Activated T-helper 2 cell treated with anti-CD3 and anti-CD28 coated beads, Interferon-gamma antibody, Interleukin-2, Interleukin-4, amounts not matched to agents 10 μg/mL and 5 μg/mL and 100 μg/mL, durations not matched to agents 14 hours and 24 hours and 36 hours (primary cell): ENCODE data around the gene NDNF. TPM values are rescaled to one million over a fixed set of nuclear protein-coding genes. Genes with fewer than 3 reads are reported as not detected.

Source experiments
- DNase-seq: peaks from one replicate; pipeline ENCODE4 v3.0.0; 2021; ENCODE audit warnings: low spot score
- H3K27ac Mint-ChIP-seq: one replicate; pipeline ENCODE4 v1.8.0; 2021; ENCODE audit warnings: mixed read lengths
- H3K27me3 Mint-ChIP-seq: one replicate; pipeline ENCODE4 v1.8.0; 2021; ENCODE audit warnings: low read depth, mixed read lengths
- H3K36me3 Mint-ChIP-seq: one replicate; pipeline ENCODE4 v1.8.0; 2021; ENCODE audit warnings: low read depth, mixed read lengths
- H3K4me1 Mint-ChIP-seq: one replicate; pipeline ENCODE4 v1.8.0; 2021; ENCODE audit warnings: low read depth, mixed read lengths
- H3K4me3 Mint-ChIP-seq: one replicate; pipeline ENCODE4 v1.8.0; 2021; ENCODE audit warnings: low read depth, mild to moderate bottlenecking, moderate library complexity, mixed read lengths
- H3K9me3 Mint-ChIP-seq: one replicate; pipeline ENCODE4 v1.8.0; 2021; ENCODE audit warnings: mixed read lengths
- intact Hi-C: fragments of 100-400 bp; cut with micrococcal nuclease; formaldehyde crosslinking; loops from one replicate; pipeline ENCODE4 v1.15.1; 2023
- total RNA-seq: library from RNA; stranded (reverse); gene quantifications from 2 replicates; pipeline ENCODE4 v1.2.3, GENCODE V29; 2022

NDNF gene, protein sequence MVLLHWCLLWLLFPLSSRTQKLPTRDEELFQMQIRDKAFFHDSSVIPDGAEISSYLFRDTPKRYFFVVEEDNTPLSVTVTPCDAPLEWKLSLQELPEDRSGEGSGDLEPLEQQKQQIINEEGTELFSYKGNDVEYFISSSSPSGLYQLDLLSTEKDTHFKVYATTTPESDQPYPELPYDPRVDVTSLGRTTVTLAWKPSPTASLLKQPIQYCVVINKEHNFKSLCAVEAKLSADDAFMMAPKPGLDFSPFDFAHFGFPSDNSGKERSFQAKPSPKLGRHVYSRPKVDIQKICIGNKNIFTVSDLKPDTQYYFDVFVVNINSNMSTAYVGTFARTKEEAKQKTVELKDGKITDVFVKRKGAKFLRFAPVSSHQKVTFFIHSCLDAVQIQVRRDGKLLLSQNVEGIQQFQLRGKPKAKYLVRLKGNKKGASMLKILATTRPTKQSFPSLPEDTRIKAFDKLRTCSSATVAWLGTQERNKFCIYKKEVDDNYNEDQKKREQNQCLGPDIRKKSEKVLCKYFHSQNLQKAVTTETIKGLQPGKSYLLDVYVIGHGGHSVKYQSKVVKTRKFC
- 0.55 and 0.78 TPM in 2 replicates for total RNA-seq

DNA sequence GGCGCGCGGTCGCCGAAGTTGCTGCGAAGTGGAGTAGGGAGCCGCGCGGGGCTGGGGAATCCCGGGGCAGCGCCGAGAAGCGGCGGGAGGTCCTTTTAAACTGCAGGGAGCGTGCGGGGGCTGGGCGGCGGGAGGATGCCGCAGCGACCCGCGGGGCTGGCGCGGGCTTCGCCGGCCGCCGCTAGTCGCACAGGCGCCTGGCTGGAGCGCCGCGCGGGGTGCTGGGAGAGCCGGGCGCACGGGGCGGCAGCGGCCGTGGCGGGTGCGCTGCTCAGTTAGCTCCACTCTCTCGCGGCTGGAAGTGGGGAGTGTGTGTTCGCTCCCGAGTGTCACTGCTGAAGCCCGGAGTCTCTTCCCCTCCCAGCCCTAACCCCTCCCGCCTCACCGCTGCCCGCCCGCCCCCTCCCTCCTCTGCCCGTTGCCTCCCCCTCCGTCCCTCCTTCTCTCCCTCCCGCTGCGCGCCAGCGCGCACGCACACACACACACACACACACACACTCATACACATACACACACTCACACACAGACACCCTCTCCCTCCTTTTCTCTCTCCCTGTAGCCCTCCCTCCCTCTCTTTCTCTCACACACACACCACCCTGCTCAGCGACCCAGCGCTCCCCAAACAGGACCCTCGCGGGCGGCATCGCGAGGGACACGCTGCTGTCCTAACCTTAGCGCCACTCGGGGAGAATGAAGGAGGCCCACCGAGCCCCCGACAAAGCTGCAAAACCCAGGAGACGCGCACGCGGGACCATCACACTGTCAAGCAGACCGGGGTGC, at the start of gene NDNF:
NDNF (minus strand) TSS at position 312 of the 780 bp plus-strand sequence. CDS start 26,698 bp downstream, outside the sequence.
- Mint-ChIP-seq H3K9me3 (no peaks in the 10 kb centered on the region), H3K4me3 (peak within 1 kb of the TSS; percentile 78), H3K27ac (no peak within 1 kb of the TSS), H3K27me3 (peaks cover 73% of the 10 kb centered on the region), H3K36me3 (no peaks in the 10 kb centered on the region), H3K4me1 (peaks cover 18% of the 10 kb centered on the region)
- intact Hi-C loops: loop anchor here (5.0 to 10.0 kb wide), 2 partner anchors 40 to 148 kb away; partner anchors contain the start of gene PRDM5
- peak; percentile 23 for DNase-seq

DNA sequence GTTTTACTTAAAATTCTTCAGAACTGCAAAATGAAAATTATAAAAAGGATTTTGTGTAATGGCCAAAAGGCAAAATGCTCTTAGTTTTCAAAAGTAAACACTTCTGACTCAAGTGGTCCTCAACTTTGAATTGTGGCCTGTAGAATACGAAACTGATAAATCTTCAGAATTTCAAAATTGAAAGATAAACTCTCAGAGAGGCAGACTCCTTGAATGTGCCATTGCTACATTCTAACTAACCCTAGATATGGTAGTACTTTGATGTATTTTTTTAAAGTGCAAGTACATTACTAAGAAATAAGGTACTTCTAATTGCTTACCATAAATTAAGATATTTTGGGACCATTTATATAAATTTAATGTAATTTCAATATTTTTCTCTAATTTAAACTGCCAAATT, 47.4 kb upstream of the NDNF start:
- intact Hi-C loops: no loop called here
- peaks cover 8% of the 10 kb centered on the region for H3K27me3 Mint-ChIP-seq

DNA sequence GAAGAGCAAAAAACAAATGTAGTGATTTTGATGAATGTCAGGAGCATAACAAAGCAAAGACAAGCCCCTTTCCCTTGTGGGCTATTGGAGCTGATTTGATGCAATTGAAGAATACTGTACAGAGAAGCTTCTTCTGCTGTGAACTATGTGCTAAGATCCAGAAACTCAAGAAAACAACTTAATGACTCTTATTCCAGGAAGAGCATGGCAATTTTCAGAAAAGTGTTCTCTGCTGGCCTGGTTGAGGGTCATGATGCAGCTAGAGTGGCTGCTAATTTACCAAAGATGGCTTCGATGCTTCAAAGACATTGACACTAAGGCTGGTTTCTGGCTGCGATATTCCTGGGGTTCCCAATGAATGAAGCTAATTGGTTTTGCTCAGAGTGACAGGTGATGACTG, 46.0 kb upstream of the NDNF start:
- H3K4me1 Mint-ChIP-seq: peaks cover 28% of the 10 kb centered on the region
- intact Hi-C loops: no loop called here
- no peak overlapping the region for H3K27ac Mint-ChIP-seq
- H3K36me3 Mint-ChIP-seq: no peaks in the 10 kb centered on the region
- no peak for DNase-seq
- no peak overlapping the region for H3K4me3 Mint-ChIP-seq
- no peaks in the 10 kb centered on the region for H3K9me3 Mint-ChIP-seq
- peaks cover 8% of the 10 kb centered on the region for H3K27me3 Mint-ChIP-seq

More for the DNA sequence above, 47.4 kb upstream of the NDNF start:
- Mint-ChIP-seq H3K4me3 (no peak overlapping the region), H3K36me3 (no peaks in the 10 kb centered on the region), H3K27ac (no peak overlapping the region), H3K4me1 (peaks cover 17% of the 10 kb centered on the region), H3K9me3 (no peaks in the 10 kb centered on the region)
- no peak for DNase-seq

DNA sequence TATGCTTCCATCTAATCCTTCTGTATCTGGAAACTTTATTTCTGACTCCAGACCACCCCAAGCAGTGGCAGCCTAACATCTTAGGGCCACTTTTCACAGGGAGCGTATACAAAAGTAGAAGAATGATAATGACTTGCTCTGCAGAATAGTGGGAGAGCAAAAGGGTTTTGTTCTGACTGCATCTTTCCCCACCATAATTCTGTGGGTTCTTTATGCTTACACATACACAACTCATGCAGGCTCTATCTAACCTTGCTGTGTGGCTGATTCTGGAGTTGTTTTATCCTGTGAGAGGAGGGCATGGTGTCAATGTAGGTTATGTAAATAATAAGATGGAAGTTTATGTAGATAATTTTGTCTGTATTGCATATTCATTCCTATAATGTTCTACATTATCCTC, 42.4 kb upstream of the NDNF start:
- peaks cover 30% of the 10 kb centered on the region for H3K4me1 Mint-ChIP-seq
- no peak overlapping the region for H3K27ac Mint-ChIP-seq
- peaks cover 20% of the 10 kb centered on the region for H3K27me3 Mint-ChIP-seq
- no peaks in the 10 kb centered on the region for H3K9me3 Mint-ChIP-seq
- no peak for DNase-seq
- H3K36me3 Mint-ChIP-seq: no peaks in the 10 kb centered on the region
- H3K4me3 Mint-ChIP-seq: no peak overlapping the region
- intact Hi-C loops: loop anchor here (1.0 to 5.0 kb wide), 5 partner anchors 24 to 142 kb away; partner anchors contain the start of gene NDNF

DNA sequence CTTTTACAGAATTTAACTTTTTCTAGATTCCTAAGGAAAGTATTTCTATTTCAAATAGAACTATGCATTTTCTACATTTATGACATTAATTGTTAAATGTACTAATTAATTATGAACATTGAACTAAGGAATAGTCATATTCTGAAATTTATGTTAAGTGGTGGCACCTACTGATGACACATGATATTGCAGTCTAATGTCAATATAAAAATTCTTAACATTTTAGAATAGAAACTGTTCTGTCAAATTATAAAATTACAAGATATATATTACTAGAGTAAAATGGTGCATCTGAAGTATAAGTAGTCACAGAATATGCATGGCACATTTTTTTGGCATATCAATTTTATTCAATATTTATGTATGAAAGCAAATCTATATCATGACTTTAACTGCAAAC, 40.2 kb upstream of the NDNF start:
- peaks cover 19% of the 10 kb centered on the region for H3K4me1 Mint-ChIP-seq
- intact Hi-C loops: loop anchor here (2.0 to 5.0 kb wide), 4 partner anchors 40 to 194 kb away; partner anchors contain the start of genes NDNF and PRDM5
- H3K9me3 Mint-ChIP-seq: no peaks in the 10 kb centered on the region
- H3K27me3 Mint-ChIP-seq: peaks cover 32% of the 10 kb centered on the region
- no peaks in the 10 kb centered on the region for H3K36me3 Mint-ChIP-seq
- DNase-seq: no peak
- no peak overlapping the region for H3K4me3 Mint-ChIP-seq
- H3K27ac Mint-ChIP-seq: no peak overlapping the region

DNA sequence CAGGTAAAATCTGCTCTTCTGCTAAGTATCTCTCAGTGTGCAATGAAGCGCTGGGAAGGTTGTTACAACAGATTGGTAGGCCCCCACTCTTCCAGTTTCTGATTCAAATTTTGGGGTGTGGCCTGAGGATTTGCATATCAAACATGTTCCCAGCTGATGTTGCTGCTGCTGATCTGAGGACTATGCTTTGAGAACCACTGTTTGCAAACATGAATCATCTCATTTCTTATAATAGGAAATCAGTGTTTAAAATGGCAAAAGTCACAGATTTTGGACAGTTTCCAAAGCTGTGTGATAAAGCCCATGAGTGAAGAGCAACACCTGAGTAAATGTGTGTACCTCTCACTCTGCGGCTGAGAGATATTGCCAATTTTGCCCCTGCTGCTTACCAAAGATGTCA, 36.2 kb upstream of the NDNF start:
- DNase-seq: no peak
- Mint-ChIP-seq H3K4me1 (peaks cover 6% of the 10 kb centered on the region), H3K9me3 (no peaks in the 10 kb centered on the region), H3K27me3 (peaks cover 63% of the 10 kb centered on the region), H3K27ac (no peak overlapping the region), H3K36me3 (no peaks in the 10 kb centered on the region), H3K4me3 (no peak overlapping the region)
- intact Hi-C loops: no loop called here

DNA sequence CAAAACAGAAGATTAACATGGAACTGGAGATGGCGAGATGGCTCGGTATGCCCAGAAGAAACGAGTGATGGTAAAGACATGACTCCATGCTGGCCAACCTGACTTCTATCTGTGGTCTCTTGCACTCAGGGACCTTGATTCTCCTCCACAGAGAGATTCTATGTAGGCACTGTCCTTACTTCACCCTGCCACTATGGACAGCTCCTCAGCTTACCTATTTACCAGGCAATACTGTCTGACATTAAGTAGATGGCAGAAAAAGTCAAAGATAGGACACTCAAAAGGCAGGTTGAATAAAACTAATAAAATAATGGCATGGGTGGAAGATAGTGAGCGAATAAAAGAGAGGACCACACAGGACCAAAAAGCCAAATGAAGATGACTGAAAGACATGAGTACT, 35.2 kb upstream of the NDNF start:
- intact Hi-C loops: no loop called here
- no peaks in the 10 kb centered on the region for H3K36me3 Mint-ChIP-seq
- DNase-seq: no peak
- H3K27ac Mint-ChIP-seq: no peak overlapping the region
- H3K9me3 Mint-ChIP-seq: no peaks in the 10 kb centered on the region
- peaks cover 72% of the 10 kb centered on the region for H3K27me3 Mint-ChIP-seq
- H3K4me3 Mint-ChIP-seq: no peak overlapping the region
- H3K4me1 Mint-ChIP-seq: no peaks in the 10 kb centered on the region

DNA sequence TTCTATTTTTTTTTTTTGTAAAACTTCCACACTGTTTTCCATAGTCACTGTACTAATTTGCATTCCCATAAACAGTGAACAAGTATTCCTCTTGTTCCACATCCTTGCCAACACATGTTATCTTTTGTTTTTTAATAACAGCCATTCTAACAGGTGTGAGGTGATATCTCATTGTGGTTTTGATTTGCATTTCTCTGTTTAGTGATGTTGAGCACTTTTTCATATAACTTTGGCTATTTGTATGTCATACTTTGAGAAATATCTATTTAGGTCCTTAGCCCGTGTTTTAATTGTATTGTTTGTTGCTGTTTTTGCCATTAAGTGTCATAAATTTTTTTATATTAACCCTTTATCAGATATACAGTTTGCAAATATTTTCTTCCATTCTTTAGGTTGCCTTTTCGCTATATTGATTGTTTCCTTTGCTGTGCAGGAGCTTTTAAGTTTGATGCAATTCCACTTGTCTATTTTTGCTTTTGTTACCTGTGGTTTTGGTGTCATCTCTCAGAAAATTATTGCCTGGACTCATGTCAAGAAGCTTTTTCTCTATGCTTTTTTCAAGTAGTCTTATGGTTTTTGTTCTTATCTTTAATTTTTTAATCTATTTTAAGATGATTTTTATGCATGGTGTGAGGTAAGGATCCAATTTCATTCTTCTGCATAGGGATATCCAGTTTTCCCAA, 27.9 kb upstream of the NDNF start:
- Mint-ChIP-seq H3K9me3 (no peaks in the 10 kb centered on the region), H3K4me1 (no peaks in the 10 kb centered on the region), H3K4me3 (no peak overlapping the region), H3K36me3 (no peaks in the 10 kb centered on the region), H3K27me3 (peaks cover 60% of the 10 kb centered on the region), H3K27ac (no peak overlapping the region)
- no peak for DNase-seq
- intact Hi-C loops: no loop called here

DNA sequence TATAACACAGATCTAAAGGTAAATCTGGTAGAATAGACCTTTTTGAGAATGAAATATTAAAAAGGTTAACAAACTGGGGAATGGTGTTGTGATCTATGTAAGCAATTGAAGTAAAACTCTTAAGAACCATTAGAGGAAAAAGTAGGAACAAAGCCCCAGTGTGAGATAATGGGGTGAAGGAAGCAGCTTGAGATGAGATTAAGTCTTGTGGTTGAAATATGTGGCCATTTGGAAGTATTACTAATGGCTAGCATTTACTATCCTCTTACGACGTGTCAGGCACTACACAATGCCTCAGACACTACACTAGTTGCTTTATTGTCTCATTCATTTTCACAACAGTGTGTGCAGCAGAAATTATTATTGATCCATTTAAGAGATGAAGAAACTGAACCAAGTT, 25.9 kb upstream of the NDNF start:
- no peak for DNase-seq
- Mint-ChIP-seq H3K27me3 (peaks cover 48% of the 10 kb centered on the region), H3K27ac (no peak overlapping the region), H3K4me1 (no peaks in the 10 kb centered on the region), H3K36me3 (no peaks in the 10 kb centered on the region), H3K4me3 (no peak overlapping the region), H3K9me3 (no peaks in the 10 kb centered on the region)
- intact Hi-C loops: loop anchor here (5.0 kb wide), 3 partner anchors 209 to 1026 kb away; no protein-coding TSS in a partner anchor

DNA sequence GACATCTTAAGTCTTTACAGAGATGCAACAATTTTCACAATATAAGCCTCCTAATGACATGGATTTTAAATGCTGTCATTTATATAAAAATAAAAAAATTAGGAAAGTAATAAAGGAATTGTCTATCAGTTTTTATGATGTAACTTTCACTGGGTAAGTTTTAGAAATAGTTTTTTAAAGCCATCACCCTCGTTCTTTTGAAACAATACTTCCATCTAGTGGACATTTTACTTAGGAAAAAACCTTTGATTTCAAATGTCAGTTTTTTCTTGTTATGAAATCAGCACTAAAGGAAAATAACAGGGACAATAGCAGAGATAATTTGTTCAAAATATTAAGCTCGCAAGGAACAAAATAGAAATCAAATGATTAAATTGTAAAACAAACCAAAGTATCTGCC, 24.3 kb upstream of the NDNF start:
- Mint-ChIP-seq H3K27me3 (peaks cover 31% of the 10 kb centered on the region), H3K27ac (no peak overlapping the region), H3K4me3 (no peak overlapping the region), H3K4me1 (no peaks in the 10 kb centered on the region), H3K36me3 (no peaks in the 10 kb centered on the region), H3K9me3 (no peaks in the 10 kb centered on the region)
- no peak for DNase-seq
- intact Hi-C loops: loop anchor here (1.0 to 5.0 kb wide), 4 partner anchors 211 to 1024 kb away; no protein-coding TSS in a partner anchor

DNA sequence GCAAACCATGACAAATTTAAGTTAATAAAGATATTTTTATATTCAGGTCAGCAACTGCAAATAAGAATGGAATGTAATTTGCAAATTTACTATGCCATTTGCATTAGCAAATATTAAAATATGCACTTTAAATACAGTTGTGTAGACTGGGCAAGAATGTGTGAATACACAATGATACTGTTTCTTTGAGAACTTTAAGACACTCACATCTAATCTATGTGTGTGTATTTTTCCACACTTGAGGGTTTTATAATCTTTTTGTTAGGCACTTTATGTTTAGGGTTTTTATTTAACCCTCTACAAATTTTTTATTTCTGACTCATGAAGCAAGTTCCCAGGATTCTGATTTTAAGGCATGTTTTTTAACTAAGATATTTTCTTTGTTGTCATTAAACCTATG, 23.9 kb upstream of the NDNF start:
- intact Hi-C loops: loop anchor here (1.0 to 5.0 kb wide), 4 partner anchors 211 to 1024 kb away; no protein-coding TSS in a partner anchor
- H3K27me3 Mint-ChIP-seq: peaks cover 28% of the 10 kb centered on the region
- H3K9me3 Mint-ChIP-seq: no peaks in the 10 kb centered on the region
- no peak for DNase-seq
- H3K27ac Mint-ChIP-seq: no peak overlapping the region
- H3K4me3 Mint-ChIP-seq: no peak overlapping the region
- no peaks in the 10 kb centered on the region for H3K36me3 Mint-ChIP-seq
- no peaks in the 10 kb centered on the region for H3K4me1 Mint-ChIP-seq

DNA sequence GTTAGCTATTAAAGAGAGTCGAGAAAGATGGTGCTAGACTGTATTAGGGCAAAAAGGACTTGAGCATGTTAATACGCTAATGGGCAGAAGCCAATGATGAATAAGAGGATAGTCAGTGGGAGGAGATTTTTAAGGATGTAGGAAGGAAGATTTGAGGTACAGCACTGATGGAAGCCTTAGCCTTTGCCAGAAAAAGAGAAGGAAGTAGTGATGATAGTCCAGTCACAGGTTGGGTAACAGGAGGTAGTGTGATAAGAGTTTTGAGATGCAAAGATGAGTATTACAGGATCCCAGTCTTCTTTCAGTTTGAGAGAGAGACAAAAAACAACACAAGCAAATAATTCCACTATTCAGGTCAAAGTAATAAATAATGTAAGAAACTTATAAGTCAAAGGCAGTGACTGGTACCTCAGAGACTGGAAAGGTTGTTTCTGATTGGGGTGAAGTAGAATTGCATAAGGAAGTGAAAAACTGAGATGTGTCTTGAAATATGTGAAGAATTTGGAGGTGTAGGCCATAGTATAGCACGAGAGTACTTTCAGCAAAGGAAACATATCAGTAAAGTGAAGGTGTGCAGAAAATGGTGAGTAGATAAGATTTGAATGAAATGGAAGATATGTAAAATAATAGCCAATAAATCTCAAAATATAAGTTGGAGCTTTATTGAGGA, 22.1 kb upstream of the NDNF start:
- no peak overlapping the region for H3K27ac Mint-ChIP-seq
- no peaks in the 10 kb centered on the region for H3K36me3 Mint-ChIP-seq
- intact Hi-C loops: no loop called here
- H3K9me3 Mint-ChIP-seq: no peaks in the 10 kb centered on the region
- no peak for DNase-seq
- no peaks in the 10 kb centered on the region for H3K4me1 Mint-ChIP-seq
- H3K4me3 Mint-ChIP-seq: no peak overlapping the region
- peaks cover 10% of the 10 kb centered on the region for H3K27me3 Mint-ChIP-seq
